Activated T-helper 2 cell treated with anti-CD3 and anti-CD28 coated beads, Interferon-gamma antibody, Interleukin-2, Interleukin-4, amounts not matched to agents 10 μg/mL and 5 μg/mL and 100 μg/mL, durations not matched to agents 14 hours and 24 hours and 36 hours (primary cell): ENCODE data around the gene RSPH1. TPM values are rescaled to one million over a fixed set of nuclear protein-coding genes. Genes with fewer than 3 reads are reported as not detected.
"Not testable (repeated sequence)": the region's sequence is repeated elsewhere in the genome, so short reads cannot be mapped to it uniquely, and the experiment has no call there.

Experiments
- DNase-seq: peaks from one replicate; pipeline ENCODE4 v3.0.0; 2021; ENCODE audit warnings: low spot score
- H3K27ac Mint-ChIP-seq: one replicate; pipeline ENCODE4 v1.8.0; 2021; ENCODE audit warnings: mixed read lengths
- H3K27me3 Mint-ChIP-seq: one replicate; pipeline ENCODE4 v1.8.0; 2021; ENCODE audit warnings: low read depth, mixed read lengths
- H3K36me3 Mint-ChIP-seq: one replicate; pipeline ENCODE4 v1.8.0; 2021; ENCODE audit warnings: low read depth, mixed read lengths
- H3K4me1 Mint-ChIP-seq: one replicate; pipeline ENCODE4 v1.8.0; 2021; ENCODE audit warnings: low read depth, mixed read lengths
- H3K4me3 Mint-ChIP-seq: one replicate; pipeline ENCODE4 v1.8.0; 2021; ENCODE audit warnings: low read depth, mild to moderate bottlenecking, moderate library complexity, mixed read lengths
- H3K9me3 Mint-ChIP-seq: one replicate; pipeline ENCODE4 v1.8.0; 2021; ENCODE audit warnings: mixed read lengths
- intact Hi-C: fragments of 100-400 bp; cut with micrococcal nuclease; formaldehyde crosslinking; loops from one replicate; pipeline ENCODE4 v1.15.1; 2023
- total RNA-seq: library from RNA; stranded (reverse); gene quantifications from 2 replicates; pipeline ENCODE4 v1.2.3, GENCODE V29; 2022

Gene RSPH1
- total RNA-seq, 1 donor from 2014 or later: not detected

DNA sequence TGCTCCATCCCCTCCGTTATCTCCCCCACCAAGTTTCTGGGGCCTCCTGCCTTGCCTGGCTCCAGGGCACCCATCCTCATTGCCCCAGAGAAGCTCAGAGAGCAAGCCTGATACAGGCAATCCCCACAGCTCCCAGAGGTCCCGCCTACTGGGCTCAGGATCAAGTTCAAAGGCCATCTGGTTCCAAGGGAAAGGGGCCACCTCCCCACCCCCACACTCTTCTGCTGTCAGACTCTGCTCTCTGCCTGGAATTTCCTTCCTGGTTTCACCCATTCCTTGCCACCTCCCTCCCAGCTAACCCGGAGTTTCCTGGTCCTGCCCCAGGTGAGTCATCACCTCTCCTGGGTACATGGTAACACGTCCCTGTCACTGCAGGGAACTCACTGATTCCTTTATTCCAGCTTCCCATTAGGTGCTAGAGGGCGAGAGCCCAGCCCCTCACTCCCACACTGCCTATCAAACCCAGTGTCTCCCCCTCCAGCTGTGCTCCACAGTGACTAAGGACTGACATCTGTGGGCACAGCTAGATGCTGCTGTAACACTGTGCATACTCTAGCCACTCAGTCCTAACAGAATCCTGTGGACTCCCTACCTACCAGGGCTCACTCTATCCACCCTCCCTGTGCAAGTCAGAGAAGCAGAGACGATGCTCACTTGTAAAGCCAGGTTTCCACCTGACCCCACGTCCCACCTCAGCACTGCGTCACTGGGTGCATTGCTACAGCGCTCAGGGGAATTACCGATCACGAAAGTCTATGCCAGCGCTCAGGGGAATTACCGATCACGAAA is 21.8 kb downstream of the RSPH1 start:
- H3K4me3 Mint-ChIP-seq: no peak overlapping the region
- no peaks in the 10 kb centered on the region for H3K4me1 Mint-ChIP-seq
- no peaks in the 10 kb centered on the region for H3K27me3 Mint-ChIP-seq
- intact Hi-C loops: loop anchor here (2.0 kb wide), 1 partner anchor 57 kb away; no protein-coding TSS in a partner anchor
- no peak overlapping the region for H3K27ac Mint-ChIP-seq
- H3K9me3 Mint-ChIP-seq: no peaks in the 10 kb centered on the region
- no peaks in the 10 kb centered on the region for H3K36me3 Mint-ChIP-seq
- DNase-seq: no peak

DNA sequence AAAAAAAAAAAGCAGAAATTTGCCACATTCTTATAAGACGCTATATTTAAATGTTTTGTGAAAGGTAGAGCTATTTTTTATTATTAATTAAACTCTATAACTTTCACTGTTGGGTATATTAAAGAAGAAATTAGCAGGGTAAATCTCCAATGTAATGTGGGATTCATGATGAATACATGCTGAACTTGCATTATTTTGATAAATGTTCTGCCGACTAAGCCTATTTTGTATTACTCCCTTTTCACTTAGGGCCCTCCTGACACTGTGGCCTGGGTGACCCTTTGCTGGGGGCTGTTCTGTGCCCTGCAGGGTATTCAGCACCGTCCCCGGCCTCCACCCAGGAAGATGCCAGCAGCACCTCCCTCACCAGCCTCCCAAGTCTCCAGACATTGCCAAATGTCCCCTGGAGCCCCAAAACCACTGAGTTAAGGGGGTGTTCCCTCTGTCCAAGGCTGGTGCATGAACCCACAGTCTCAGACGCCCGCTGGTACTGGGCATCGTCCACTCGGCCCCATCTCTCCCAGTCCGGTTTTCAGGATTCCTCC is 22.5 kb downstream of the RSPH1 start:
- Mint-ChIP-seq H3K36me3 (no peaks in the 10 kb centered on the region), H3K27ac (no peak overlapping the region), H3K4me1 (peaks cover 2% of the 10 kb centered on the region), H3K27me3 (no peaks in the 10 kb centered on the region), H3K9me3 (no peaks in the 10 kb centered on the region), H3K4me3 (no peak overlapping the region)
- no peak for DNase-seq
- intact Hi-C loops: loop anchor here (2.0 kb wide), 1 partner anchor 57 kb away; no protein-coding TSS in a partner anchor

DNA sequence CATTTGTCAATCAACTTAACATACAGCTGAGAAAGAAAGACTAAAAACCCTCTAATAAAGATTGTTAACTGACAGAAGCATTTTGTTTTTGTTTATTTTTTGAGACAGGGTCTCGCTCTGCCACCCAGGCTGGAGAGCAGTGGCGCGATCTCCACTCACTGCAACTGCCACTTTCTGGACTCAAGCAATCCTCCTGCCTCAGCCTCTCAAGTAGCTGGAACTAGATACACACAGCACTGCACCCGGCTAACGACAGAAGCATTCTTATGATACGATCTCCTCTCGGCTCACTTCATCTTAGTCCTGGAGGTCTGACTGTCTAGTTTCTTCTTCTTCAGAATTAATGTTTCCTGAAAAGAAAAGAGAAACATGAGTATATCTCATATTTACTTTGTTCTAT is 23.5 kb downstream of the RSPH1 start:
- Mint-ChIP-seq H3K27ac (no peak overlapping the region), H3K9me3 (no peaks in the 10 kb centered on the region), H3K27me3 (peaks cover 1% of the 10 kb centered on the region), H3K4me1 (peaks cover 4% of the 10 kb centered on the region), H3K36me3 (no peaks in the 10 kb centered on the region), H3K4me3 (no peak overlapping the region)
- intact Hi-C loops: no loop called here
- no peak for DNase-seq

DNA sequence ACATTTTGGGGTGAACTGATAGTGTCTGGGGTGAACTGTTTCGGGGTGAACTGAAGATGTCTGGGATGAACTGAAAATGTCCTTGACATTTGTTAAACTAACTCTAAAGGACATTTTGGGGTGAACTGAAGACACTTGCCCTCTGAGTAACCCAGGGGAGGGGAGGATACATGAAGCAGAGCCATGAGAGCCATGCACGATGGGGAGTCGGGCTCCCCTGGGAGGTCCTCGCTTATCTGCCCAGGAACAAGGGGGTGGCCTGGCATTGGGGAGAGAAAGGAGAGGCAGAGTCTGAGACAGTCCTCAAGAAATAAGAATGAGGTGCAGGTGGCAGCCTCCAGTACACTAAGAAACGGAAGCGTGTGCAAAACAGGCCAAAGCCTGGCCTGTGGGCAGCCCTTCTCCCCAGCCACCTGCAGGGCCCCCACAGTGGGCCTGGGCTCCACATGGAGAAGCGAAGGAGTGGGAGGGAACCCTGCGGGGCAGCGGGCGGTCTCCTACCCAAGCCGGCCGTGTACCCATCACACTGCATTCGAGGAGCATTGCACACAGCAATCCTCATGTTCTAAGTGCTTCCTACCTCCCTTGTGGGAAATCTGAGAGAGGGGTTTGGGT is 24.2 kb downstream of the RSPH1 start:
- peaks cover 1% of the 10 kb centered on the region for H3K27me3 Mint-ChIP-seq
- peaks cover 9% of the 10 kb centered on the region for H3K4me1 Mint-ChIP-seq
- H3K27ac Mint-ChIP-seq: no peak overlapping the region
- no peak for DNase-seq
- no peaks in the 10 kb centered on the region for H3K9me3 Mint-ChIP-seq
- H3K4me3 Mint-ChIP-seq: no peak overlapping the region
- intact Hi-C loops: no loop called here
- H3K36me3 Mint-ChIP-seq: no peaks in the 10 kb centered on the region

DNA sequence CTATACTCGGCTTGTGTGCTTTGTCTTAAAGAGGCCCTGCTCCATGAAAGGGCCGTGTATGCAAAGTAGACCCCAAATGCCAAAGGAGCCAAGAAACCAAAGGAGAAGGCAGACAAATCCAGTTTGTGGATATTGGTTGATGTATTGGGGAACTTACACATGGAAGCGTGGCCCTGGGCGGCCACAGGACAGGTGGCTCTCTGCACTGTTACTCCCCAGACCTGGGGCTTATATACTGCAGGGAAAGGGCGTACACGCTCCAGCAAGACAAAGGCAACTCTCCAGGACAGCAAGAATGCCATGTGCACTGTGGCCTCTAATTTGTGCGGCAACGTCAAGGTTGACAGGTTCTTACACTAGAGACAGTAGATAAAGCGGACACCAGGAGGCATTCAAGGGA is 24.8 kb downstream of the RSPH1 start:
- Mint-ChIP-seq H3K4me3 (no peak overlapping the region), H3K4me1 (peaks cover 12% of the 10 kb centered on the region), H3K27ac (no peak overlapping the region), H3K27me3 (peaks cover 1% of the 10 kb centered on the region), H3K36me3 (no peaks in the 10 kb centered on the region), H3K9me3 (no peaks in the 10 kb centered on the region)
- intact Hi-C loops: no loop called here
- no peak for DNase-seq

DNA sequence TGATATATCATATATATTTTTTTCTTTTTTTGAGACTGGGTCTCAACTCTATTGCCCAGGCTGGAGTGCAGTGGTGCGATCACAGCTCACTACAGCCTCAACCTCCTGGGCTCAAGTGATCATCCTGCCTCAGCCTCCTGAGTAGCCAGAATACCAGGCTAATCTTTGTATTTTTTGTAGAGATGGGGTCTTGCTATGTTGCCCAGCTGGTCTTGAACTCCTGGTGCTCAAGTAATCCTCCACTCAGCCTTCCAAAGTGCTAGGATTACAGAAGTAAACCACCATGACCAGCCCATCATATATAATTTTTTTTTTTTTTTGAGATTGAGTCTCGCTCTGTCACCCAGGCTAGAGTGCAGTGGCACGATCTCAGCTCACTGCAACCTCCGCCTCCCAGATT is 26.3 kb downstream of the RSPH1 start:
- H3K36me3 Mint-ChIP-seq, H3K27me3 Mint-ChIP-seq, DNase-seq, H3K9me3 Mint-ChIP-seq, H3K4me3 Mint-ChIP-seq, H3K27ac Mint-ChIP-seq: not testable (repeated sequence)
- intact Hi-C loops: loop anchor here (5.0 kb wide), 1 partner anchor 58 kb away; no protein-coding TSS in a partner anchor
- H3K4me1 Mint-ChIP-seq: peaks cover 25% of the 10 kb centered on the region

DNA sequence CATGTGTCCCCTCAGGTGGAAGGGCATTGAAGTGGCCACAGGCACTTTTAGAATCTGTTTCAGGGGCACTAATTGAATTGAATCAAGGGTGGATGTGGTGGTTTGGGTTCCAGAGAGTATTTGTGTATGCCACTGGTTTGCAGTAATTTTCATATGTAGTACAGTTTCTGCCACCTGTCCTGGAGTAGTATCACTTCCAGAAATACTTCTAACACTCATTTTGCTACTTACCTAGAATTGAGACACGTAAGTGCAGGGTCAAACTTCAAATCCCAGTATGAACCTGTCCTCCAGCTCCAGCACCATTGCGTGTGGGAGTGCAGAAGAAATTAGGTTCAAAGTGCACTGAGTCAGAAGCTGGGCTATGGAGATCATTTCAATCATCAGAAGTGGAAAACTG is 26.8 kb downstream of the RSPH1 start:
- peaks cover under 1% of the 10 kb centered on the region for H3K36me3 Mint-ChIP-seq
- H3K4me3 Mint-ChIP-seq: no peak overlapping the region
- no peaks in the 10 kb centered on the region for H3K9me3 Mint-ChIP-seq
- DNase-seq: no peak
- intact Hi-C loops: loop anchor here (5.0 kb wide), 1 partner anchor 58 kb away; no protein-coding TSS in a partner anchor
- no peak overlapping the region for H3K27ac Mint-ChIP-seq
- peaks cover 29% of the 10 kb centered on the region for H3K4me1 Mint-ChIP-seq
- peaks cover 1% of the 10 kb centered on the region for H3K27me3 Mint-ChIP-seq

DNA sequence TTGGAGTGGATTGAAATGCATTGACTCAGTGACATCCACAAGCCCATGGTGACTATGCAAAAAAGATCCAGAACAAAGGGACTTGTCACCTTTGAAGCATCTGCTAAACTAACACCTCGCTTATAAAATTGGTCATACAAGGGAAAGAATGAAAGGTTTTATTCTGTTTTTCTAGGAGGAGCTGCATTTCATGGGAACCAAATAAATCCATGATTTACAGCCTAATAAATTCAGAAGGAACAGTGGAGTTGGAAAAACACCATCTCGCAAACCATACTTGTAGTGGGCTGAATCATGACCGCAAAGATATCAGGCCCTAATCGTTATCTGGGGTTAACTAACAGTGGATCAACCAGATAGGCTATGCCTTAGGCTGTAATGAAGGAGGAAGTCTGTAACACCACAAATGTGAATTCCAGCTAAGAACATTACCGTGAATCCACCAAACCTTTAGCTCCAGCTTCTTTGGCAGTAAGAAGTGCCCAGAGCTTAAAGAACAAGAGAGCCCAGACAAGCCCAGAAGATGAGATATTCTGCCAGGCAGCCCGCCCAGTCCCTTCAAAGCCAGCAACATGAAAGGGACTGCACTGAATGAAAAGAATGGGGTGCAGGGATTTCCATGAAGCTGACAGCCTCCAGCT is 27.4 kb downstream of the RSPH1 start:
- Mint-ChIP-seq H3K27ac (no peak overlapping the region), H3K4me1 (peaks cover 36% of the 10 kb centered on the region), H3K4me3 (no peak overlapping the region), H3K9me3 (no peaks in the 10 kb centered on the region), H3K27me3 (peaks cover 1% of the 10 kb centered on the region), H3K36me3 (peaks cover 4% of the 10 kb centered on the region)
- intact Hi-C loops: loop anchor here (5.0 kb wide), 1 partner anchor 59 kb away; no protein-coding TSS in a partner anchor
- DNase-seq: no peak

DNA sequence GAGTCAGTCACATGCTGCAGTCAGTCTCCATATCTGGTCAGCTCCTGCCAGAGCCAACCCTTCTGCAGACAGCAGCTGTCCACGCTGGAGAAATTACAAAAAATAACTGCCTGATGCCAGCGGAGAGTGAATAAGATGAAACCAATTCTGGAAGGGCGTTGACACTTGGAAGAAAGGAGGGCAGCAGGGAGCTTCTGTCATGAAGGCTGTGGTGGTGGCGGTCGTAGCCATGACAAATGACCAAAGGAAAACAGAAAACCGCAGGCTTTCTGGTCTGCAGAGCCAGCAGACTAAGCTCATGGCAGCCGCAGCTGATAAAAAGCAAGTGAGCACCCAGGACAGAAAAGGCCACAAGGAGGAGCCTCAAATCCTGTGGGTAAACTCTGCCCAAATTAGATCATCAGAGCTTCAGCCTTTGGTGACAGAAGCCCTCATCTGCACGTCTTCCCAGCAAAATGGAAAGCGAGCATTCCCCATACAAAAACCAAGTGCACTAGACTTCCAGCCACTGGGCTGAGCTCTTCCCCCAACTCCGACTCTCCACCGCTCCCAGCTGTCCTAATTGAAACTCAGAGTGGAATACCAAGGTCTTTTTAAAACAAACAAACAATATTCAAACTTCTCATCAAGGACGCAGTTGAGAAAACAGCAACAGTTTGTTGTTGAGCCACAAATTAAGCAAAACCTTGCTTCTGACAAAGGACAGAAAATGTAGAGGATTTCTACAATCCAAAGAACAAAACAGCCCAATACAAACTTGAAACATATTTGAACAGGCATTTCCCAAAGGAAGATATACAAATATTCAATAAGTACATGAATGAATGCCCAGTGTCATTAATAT is 28.7 kb downstream of the RSPH1 start:
- no peak for DNase-seq
- Mint-ChIP-seq H3K9me3 (no peaks in the 10 kb centered on the region), H3K4me3 (no peak overlapping the region), H3K27ac (no peak overlapping the region), H3K4me1 (peaks cover 45% of the 10 kb centered on the region), H3K36me3 (peaks cover 4% of the 10 kb centered on the region), H3K27me3 (peaks cover 1% of the 10 kb centered on the region)
- intact Hi-C loops: loop anchor here (5.0 kb wide), 1 partner anchor 60 kb away; no protein-coding TSS in a partner anchor

DNA sequence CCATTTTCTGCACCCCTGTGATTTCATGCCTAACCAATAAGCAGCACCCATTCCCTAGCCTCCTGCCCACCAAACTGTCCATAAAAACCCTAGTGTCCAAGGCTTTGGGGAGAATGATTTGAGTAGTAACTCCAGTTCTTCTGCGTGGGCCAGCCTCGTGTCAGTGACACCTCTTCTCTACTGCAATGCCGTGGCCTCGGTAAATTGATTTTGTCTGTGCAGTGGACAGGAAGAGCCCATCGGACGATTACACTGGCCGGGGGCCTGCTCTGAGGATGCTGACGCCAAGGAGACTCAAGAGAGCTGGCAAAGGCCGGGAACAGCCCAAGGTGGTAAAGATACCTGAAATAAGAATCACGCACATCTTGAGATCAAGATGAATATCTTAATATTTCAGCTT is 29.3 kb downstream of the RSPH1 start:
- Mint-ChIP-seq H3K9me3 (no peaks in the 10 kb centered on the region), H3K4me3 (no peak overlapping the region), H3K36me3 (peaks cover 4% of the 10 kb centered on the region), H3K27ac (no peak overlapping the region), H3K4me1 (peaks cover 50% of the 10 kb centered on the region), H3K27me3 (peaks cover 1% of the 10 kb centered on the region)
- no peak for DNase-seq
- intact Hi-C loops: loop anchor here (5.0 kb wide), 1 partner anchor 61 kb away; no protein-coding TSS in a partner anchor

DNA sequence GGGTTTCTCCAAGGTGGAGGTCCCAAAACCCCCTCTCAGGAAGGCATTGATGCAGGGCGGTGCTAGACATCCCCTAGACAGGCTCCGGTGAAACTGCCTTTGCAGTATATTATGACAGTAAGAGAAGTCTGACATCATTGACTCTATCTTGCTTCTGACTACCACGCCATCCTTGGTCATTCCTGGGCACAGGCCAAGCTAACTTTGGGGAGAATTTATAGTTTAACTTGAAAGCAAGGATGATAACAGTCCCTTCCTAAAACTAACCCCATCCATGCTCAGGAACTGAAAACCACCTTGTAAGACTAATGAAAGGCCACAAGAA is 30.3 kb downstream of the RSPH1 start:
- no peak overlapping the region for H3K4me3 Mint-ChIP-seq
- intact Hi-C loops: loop anchor here (5.0 kb wide), 1 partner anchor 62 kb away; no protein-coding TSS in a partner anchor
- no peaks in the 10 kb centered on the region for H3K9me3 Mint-ChIP-seq
- no peak overlapping the region for H3K27ac Mint-ChIP-seq
- H3K36me3 Mint-ChIP-seq: peaks cover 4% of the 10 kb centered on the region
- peaks cover 1% of the 10 kb centered on the region for H3K27me3 Mint-ChIP-seq
- DNase-seq: no peak
- H3K4me1 Mint-ChIP-seq: peaks cover 57% of the 10 kb centered on the region
